Esophagus muscularis mucosa (tissue), 4 donors: ENCODE data around the gene DDA1. TPM values are rescaled to one million over a fixed set of nuclear protein-coding genes. Genes with fewer than 3 reads are reported as not detected.

Experiments
- DNase-seq: peaks from one replicate; pipeline ENCODE4 v3.0.0-alpha.2; 2017; ENCODE audit errors: extremely low spot score
- H3K27ac ChIP-seq, 4 donors: fragments of 200-600 bp; sonication (generic); replicated peaks in 1 of 4; 1 replicate in 3 of 4; 2 replicates in 1 of 4; pipeline ENCODE4 v1.5.1; 2016 to 2019; ENCODE audit warnings: mild to moderate bottlenecking in 1 of 4
- H3K27me3 ChIP-seq, 4 donors: fragments of 200-600 bp; sonication (generic); one replicate each; pipeline versions ENCODE4 v1.5.1 to v1.6.0; 2016 to 2019
- H3K36me3 ChIP-seq, 4 donors: fragments of 200-600 bp; sonication (generic); one replicate each; pipeline ENCODE4 v1.5.1; 2016 to 2019
- H3K4me1 ChIP-seq, 4 donors: fragments of 200-600 bp; sonication (generic); one replicate each; pipeline ENCODE4 v1.5.1; 2016 to 2019
- H3K4me3 ChIP-seq, 4 donors: fragments of 200-600 bp; sonication (generic); 1 replicate in 2 of 4; 2 replicates in 2 of 4; pipeline ENCODE4 v1.5.1; 2016 to 2019; ENCODE audit warnings: mild to moderate bottlenecking in 4 of 4, moderate library complexity in 1 of 4
- H3K9me3 ChIP-seq, 4 donors: fragments of 200-600 bp; sonication (generic); 1 replicate in 3 of 4; 2 replicates in 1 of 4; pipeline ENCODE4 v1.5.1; 2016 to 2019
- CTCF ChIP-seq, 3 experiments: fragments of 200-600 bp in 2 of 3; fragments of 450-650 bp in 1 of 3; sonication (generic) in 2 of 3; IDR thresholded peaks; one replicate each; pipeline ENCODE4 v1.5.1; 2017 to 2019; ENCODE audit warnings: antibody characterized with exemption in 3 of 3, mild to moderate bottlenecking in 2 of 3, moderate library complexity in 1 of 3
- EP300 ChIP-seq: sonication (generic); formaldehyde crosslinking; IDR thresholded peaks from one replicate; pipeline ENCODE4 v1.6.1; 2017; ENCODE audit warnings: antibody characterized with exemption
- POLR2A ChIP-seq: fragments of 450-650 bp; IDR thresholded peaks from one replicate; pipeline ENCODE4 v1.6.1; 2017; ENCODE audit warnings: antibody characterized with exemption, moderate library complexity, mild to moderate bottlenecking, low read depth
- POLR2AphosphoS5 ChIP-seq, 2 donors: sonication (generic); formaldehyde crosslinking; IDR thresholded peaks; one replicate each; pipeline ENCODE4 v1.6.1; 2017; ENCODE audit warnings: antibody characterized with exemption in 2 of 2
- WGBS: methylation state at CpG from one replicate; pipeline ENCODE4 v1.1.5; 2018; 5-methylcytosine and 5-hydroxymethylcytosine counted together
- intact Hi-C: fragments of 100-400 bp; cut with DNase I; formaldehyde crosslinking; loops from one replicate; pipeline ENCODE4 v1.15.1; 2023
- total RNA-seq, 4 donors: library from RNA; depleted of rRNA; stranded (reverse); fragments of >200 nt; gene quantifications; one replicate each; pipeline versions ENCODE4 v1.1.0 to v1.2.1, GENCODE V29; 2016

Gene DDA1
- total RNA-seq, 4 donors from 2014 or later, result 12.0 to 25.4 (median 20.9) TPM

GRCh38 chr19:17370026-17370587 lies 60.7 kb downstream of the DDA1 start:
- H3K36me3 ChIP-seq, result peaks cover 0 to 2% (median 0%) of the 10 kb centered on the region in 4 donors
- H3K4me3 ChIP-seq, result no peak overlapping the region
- H3K27me3 ChIP-seq, result peaks cover 0 to 14% (median 0%) of the 10 kb centered on the region in 4 donors
- 15% methylated on average over 8 of the region's 8 CpGs for WGBS
- no peak for TF ChIP-seq POLR2AphosphoS5 (IDR thresholded peaks at IDR 0.05)
- no peak for TF ChIP-seq CTCF (IDR thresholded peaks at IDR 0.05)
- TF ChIP-seq POLR2A, result no peak
- no peak for TF ChIP-seq EP300
- intact Hi-C loops, result no loop called here
- DNase-seq, result no peak
- no peak overlapping the region for H3K27ac ChIP-seq
- peaks cover 0 to 10% (median 4%) of the 10 kb centered on the region in 4 donors for H3K4me1 ChIP-seq
- H3K9me3 ChIP-seq, result no peaks in the 10 kb centered on the region

Other genes with a start within 250 kb of the DDA1 start
- gene HAUS8, start 234.1 kb upstream of the DDA1 start, total RNA-seq, result 1 to 10 TPM; 3.3 to 6.6 (median 4.6) TPM
- 10 to 100 TPM; 52.6 to 73.3 (median 57.7) TPM for gene MYO9B, start 233.8 kb upstream of the DDA1 start, total RNA-seq
- 10 to 100 TPM; 20.7 to 26.2 (median 21.3) TPM for gene USE1, start 94.2 kb upstream of the DDA1 start, total RNA-seq
- gene OCEL1, start 83.3 kb upstream of the DDA1 start, total RNA-seq, result 10 to 100 TPM in 1 of 4 donors, 1 to 10 TPM in 3; 6.3 to 18.8 (median 7.8) TPM
- 10 to 100 TPM; 38.6 to 88.0 (median 61.2) TPM for gene NR2F6, start 63.6 kb upstream of the DDA1 start, total RNA-seq
- 10 to 100 TPM in 1 of 4 donors, 1 to 10 TPM in 3; 2.2 to 12.0 (median 6.3) TPM for gene USHBP1, start 44.8 kb upstream of the DDA1 start, total RNA-seq
- gene BABAM1, start 42.1 kb upstream of the DDA1 start, total RNA-seq, result 10 to 100 TPM; 72.2 to 92.3 (median 82.5) TPM
- gene ANKLE1, start 27.7 kb upstream of the DDA1 start, total RNA-seq, result 1 to 10 TPM in 2 of 4 donors, under 1 TPM in 2; under 0.01 to 3.0 (median 0.88) TPM
- 10 to 100 TPM; 14.7 to 35.4 (median 28.1) TPM for gene ABHD8, start 6.1 kb upstream of the DDA1 start, total RNA-seq
- 100 to 1,000 TPM; 131 to 173 (median 147) TPM for gene MRPL34, start 3.7 kb upstream of the DDA1 start, total RNA-seq
- gene ANO8, start 25.3 kb downstream of the DDA1 start, total RNA-seq, result 1 to 10 TPM; 2.9 to 7.4 (median 4.0) TPM
- 10 to 100 TPM in 2 of 4 donors, 1 to 10 TPM in 2; 8.7 to 13.3 (median 10.2) TPM for gene GTPBP3, start 28.0 kb downstream of the DDA1 start, total RNA-seq
- 100 to 1,000 TPM in 3 of 4 donors, 10 to 100 TPM in 1; 37.4 to 155 (median 117) TPM for gene PLVAP, start 67.8 kb downstream of the DDA1 start, total RNA-seq
- not detected for gene CCDC194, start 84.6 kb downstream of the DDA1 start, total RNA-seq
- 10 to 100 TPM; 25.3 to 59.7 (median 51.0) TPM for gene BST2, start 96.1 kb downstream of the DDA1 start, total RNA-seq
- gene MVB12A, start 110.5 kb downstream of the DDA1 start, total RNA-seq, result 10 to 100 TPM; 24.5 to 66.1 (median 56.1) TPM
- gene TMEM221, start 139.1 kb downstream of the DDA1 start, total RNA-seq, result under 1 TPM in 2 of 4 donors, not detected in 2; 0.26 to 0.75 TPM
- not detected for gene NXNL1, start 151.4 kb downstream of the DDA1 start, total RNA-seq
- 10 to 100 TPM; 15.9 to 26.1 (median 19.4) TPM for gene SLC27A1, start 161.0 kb downstream of the DDA1 start, total RNA-seq
- 10 to 100 TPM; 39.0 to 75.5 (median 49.9) TPM for gene PGLS, start 202.1 kb downstream of the DDA1 start, total RNA-seq
- 10 to 100 TPM; 54.2 to 92.6 (median 61.5) TPM for gene COLGALT1, start 246.1 kb downstream of the DDA1 start, total RNA-seq